ENCODE measurements around the gene BZW1. TPM values are rescaled to one million over a fixed set of nuclear protein-coding genes. Genes with fewer than 3 reads are reported as not detected.
A peak's percentile ranks its signal among the peaks of the same experiment; 100 is the strongest.

BZW1 gene
- polyA plus RNA-seq (ENCODE audit: insufficient read depth in 1 of 5, insufficient read length in 5 of 5, low replicate concordance in 1 of 5) = 100 to 1,000 TPM; 186 to 266 (median 222) TPM
- long read RNA-seq, donor 1, full-length matches to known transcripts = 57 of 698 reads
- long read RNA-seq, donor 1, partial matches to known transcripts = 417 of 698 reads
- long read RNA-seq, donor 1, other reads (novel, unspliced or antisense) = 224 of 698 reads
- long read RNA-seq, donor 2, full-length matches to known transcripts = 31 of 49 reads
- long read RNA-seq, donor 2, partial matches to known transcripts = 18 of 49 reads
- long read RNA-seq, donor 2, other reads (novel, unspliced or antisense) = 0 of 49 reads
- long read RNA-seq, donor 3, full-length matches to known transcripts = 32 of 45 reads
- long read RNA-seq, donor 3, partial matches to known transcripts = 13 of 45 reads
- long read RNA-seq, donor 3, other reads (novel, unspliced or antisense) = 0 of 45 reads
- long read RNA-seq, donor 4, full-length matches to known transcripts = 42 of 42 reads
- long read RNA-seq, donor 4, partial matches to known transcripts = 0 of 42 reads
- long read RNA-seq, donor 4, other reads (novel, unspliced or antisense) = 0 of 42 reads
- long read RNA-seq, donor 5, full-length matches to known transcripts = 79 of 111 reads
- long read RNA-seq, donor 5, partial matches to known transcripts = 26 of 111 reads
- long read RNA-seq, donor 5, other reads (novel, unspliced or antisense) = 6 of 111 reads
- long read RNA-seq, donor 6, full-length matches to known transcripts = 46 of 716 reads
- long read RNA-seq, donor 6, partial matches to known transcripts = 465 of 716 reads
- long read RNA-seq, donor 6, other reads (novel, unspliced or antisense) = 205 of 716 reads
- long read RNA-seq, donor 7, full-length matches to known transcripts = 42 of 448 reads
- long read RNA-seq, donor 7, partial matches to known transcripts = 307 of 448 reads
- long read RNA-seq, donor 7, other reads (novel, unspliced or antisense) = 99 of 448 reads
- long read RNA-seq, donor 8, full-length matches to known transcripts = 27 of 32 reads
- long read RNA-seq, donor 8, partial matches to known transcripts = 5 of 32 reads
- long read RNA-seq, donor 8, other reads (novel, unspliced or antisense) = 0 of 32 reads

DNA sequence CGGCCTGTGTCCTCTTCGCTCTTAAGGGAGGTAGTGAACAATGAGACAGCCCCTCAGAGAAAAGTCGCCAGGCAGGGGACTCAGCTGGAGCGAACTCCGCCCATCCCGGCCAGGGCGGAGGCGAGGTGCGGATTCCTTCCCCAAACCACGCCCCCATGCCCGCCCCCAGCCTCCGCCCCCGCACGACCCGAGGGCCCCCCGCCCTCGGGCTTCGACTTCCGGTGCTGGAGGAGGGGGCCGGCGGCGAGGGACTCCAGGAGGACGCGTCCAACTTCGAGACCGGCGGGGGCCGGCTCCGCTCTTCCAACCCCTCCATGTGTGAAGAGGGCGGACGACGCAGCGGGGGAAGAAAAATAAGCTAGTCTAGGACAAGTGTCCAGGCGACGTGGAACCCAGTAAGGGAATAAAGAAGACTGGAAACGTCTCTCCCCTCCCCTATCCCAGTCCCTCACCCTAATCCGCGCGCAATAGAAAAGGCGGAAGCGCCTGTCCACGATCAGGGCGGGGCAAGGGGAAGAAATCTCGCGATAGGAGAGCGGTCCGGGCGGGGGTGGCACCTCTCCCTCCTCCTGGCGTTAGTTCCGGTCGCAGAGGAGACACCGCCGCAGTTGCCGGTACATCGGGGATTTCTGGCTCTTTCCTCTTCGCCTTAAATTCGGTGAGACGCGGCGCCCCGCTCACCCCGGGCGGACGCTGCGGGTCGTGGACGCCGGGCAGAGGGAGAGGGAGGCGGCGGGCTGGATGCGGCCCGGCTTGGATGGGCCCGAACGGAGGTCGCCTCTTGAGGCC lies at the start of gene BZW1:
BZW1 (plus strand) TSS at position 578 of the 789 bp plus-strand sequence. CDS start 1,308 bp downstream, outside the sequence.
- peak; percentile 97 to 98 for DNase-seq

DNA sequence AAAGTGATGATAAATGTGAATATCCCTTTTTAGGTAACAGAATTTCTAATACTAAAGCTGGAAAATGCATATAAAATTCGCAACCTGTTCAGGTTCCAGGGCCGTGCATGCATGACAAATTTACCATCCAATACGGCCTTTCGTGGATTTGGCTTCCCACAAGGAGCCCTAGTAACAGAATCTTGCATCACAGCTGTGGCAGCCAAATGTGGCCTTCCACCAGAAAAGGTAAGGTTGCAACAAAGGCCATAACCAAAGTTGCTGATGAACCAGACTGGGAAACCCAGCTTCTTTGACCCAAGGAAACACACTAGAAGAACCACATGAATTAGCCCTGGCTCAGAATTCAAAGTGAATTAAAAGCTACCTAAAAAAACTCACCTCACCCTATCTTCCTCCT lies 49.6 kb upstream of the BZW1 start:
- no peak for DNase-seq

DNA sequence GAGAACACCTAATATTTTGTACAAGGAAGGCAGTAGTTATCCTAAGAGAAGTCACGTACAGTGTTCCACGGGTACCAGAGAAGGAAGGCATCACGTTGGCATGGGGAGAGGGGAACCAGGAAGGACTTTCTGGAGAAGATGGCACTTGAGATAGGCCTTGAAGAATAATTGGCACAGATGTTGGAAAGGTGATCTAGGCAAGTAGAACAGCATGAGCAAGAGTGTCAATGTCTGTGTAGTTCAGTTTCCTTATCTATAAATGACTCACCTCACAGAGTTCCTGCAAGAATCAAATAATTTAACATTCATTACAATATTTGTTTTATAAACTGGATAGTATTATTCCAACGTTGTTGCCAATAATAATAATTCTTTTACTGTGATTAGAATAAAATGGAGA lies 48.3 kb upstream of the BZW1 start:
- no peak for DNase-seq

- DNase-seq = no peak
Observed at GRCh38 chr2:200765139-200765951, 46.4 kb upstream of the BZW1 start.

DNA sequence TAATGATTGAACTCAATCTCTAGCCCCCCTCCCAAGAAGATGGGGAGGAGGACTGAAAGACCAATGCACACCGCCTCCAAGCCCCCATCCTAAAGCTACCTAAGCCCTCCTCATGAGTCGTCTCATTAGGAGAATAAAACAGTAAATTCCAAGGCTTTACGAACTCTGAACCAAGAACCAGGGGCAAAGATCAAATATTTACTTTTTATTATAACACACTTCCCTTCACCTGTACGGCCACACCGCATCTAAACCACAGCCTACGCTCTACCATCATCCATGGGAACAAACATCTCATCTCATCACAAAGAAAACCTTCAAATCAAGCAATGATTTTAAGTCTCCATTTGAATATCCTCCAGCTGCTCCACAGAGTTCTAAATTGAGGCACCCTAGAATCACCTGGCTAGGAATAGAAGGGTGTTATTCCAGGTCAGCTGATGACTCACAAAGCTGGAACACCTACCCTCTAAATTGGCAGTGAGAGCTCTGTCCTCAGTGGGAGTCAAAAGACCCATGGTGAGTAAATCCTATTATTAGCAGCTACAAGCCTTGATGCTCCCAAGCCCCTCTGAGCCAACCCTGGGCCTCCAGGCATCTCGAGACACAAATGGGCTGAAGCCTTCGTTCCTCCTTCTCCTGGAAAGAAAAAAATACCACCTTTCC lies 45.6 kb upstream of the BZW1 start:
- DNase-seq = no peak

GRCh38 chr2:200767111-200767885 lies 44.4 kb upstream of the BZW1 start:
- DNase-seq = no peak

DNA sequence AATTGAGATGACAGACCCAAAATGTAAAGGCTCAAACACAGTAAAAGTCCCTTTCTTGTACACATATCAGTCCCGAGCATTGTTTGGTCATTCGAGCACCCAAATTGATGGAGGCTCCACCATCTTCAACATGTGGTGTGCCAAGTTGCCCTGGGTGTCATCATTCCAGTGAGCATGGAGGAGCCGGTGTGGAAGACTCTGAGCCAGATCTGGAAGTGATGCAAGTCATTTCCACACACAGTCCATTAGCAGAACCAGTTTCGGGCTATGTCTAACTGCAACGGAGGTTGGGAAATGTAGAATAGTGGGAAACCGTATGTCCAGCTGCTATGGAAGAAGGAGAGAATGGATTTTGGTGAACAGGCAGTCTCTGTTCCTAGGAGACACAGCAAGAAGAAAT lies 40.9 kb upstream of the BZW1 start:
- no peak for DNase-seq

GRCh38 chr2:200772620-200773019 lies 39.1 kb upstream of the BZW1 start:
- DNase-seq = no peak

DNA sequence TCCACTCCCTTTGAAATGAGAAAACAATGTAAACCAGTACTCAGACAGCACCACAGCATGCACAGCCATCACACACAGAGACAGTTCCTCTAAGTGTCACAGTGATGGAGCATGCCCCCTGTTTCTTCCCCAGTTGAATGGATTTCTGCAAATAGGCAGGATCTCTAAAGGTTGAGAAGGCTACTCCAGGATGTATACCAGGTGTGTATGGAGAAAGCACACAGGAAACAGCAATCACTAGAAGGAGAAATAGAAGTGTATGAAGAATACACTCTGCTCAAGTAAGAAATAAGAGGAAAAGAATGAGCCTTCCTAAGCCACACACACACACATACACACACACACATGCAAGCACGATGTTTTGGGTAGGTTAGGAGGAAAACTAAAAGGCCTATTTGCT lies 38.6 kb upstream of the BZW1 start:
- no peak for DNase-seq

DNA sequence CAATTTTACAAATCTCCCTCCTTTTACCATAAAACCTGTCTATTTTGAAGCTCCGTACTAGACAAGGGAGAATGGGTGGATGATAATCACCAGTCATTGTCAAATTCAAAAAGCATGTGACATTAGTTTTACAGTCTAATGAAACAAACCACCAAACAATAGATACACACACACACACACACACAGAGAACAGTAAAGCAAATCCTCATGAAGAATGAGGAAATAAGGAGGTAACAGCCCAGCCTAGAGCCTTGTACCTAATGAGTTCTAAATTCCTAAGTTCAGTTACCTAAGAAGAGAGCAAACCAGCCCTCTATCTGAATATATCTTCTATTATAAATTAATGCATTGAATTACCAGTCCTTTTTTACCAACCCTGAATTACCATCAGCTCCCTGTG lies 36.8 kb upstream of the BZW1 start:
- DNase-seq = no peak

DNA sequence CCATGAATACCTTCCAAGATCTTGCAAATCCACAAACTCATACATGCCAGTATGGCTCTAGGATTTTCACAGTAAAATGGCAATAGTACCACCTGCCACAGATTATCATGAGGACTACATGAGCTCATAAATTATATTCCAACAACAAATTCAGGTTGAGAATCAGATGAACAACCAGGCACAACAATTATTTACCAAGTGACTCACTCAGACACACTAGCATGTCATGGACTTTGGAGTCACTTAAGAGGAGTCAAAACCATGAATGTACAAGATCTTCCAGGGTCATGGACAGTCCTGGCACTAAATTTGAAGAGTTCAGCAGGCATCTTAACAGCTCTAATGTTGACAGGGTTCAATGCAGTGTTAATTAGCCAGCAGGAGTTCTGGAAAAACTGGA lies 34.4 kb upstream of the BZW1 start:
- DNase-seq = no peak

GRCh38 chr2:200778038-200778437 lies 33.7 kb upstream of the BZW1 start:
- no peak for DNase-seq

GRCh38 chr2:200779214-200779613 lies 32.5 kb upstream of the BZW1 start:
- DNase-seq = no peak

- DNase-seq = no peak
Observed at GRCh38 chr2:200781616-200782015, 30.1 kb upstream of the BZW1 start.

- DNase-seq = no peak
Observed at GRCh38 chr2:200782251-200782650, 29.5 kb upstream of the BZW1 start.

DNA sequence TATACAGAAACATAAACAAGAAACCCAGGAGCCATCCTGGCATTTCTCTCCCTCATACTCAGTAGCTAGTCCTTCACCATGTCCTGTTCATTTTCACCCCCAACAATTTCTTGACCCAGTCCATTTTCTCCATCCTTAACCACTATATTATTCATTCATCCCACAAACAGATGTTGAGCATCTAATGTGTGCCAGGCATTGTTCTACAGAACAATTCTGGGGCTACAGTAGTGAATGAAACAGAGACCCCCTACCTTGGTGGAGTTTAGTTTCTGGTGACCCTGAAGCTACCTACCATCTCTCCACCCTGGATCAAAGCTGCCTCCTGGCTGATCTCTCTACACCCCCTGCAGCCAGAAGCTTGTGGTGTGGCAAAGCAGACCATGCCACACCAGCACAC lies 27.5 kb upstream of the BZW1 start:
- no peak for DNase-seq

DNA sequence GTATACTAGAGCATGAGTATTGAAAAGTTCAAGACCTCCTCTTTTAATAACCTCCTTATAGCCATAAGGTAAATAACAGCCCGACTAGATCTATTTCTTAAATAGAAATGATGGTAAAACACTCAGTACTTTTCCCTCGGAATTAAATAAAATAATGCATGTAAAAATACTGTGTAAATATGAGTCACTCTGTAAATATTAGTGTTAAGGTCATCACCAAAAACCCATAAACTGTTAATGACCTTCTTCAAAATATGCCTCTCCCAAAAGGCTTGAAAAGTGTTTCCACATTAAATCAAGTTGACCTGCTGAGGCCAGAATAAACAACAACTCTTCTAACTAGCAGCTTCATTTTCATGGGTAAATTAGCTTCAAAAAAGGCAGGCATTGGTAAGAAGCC lies 25.3 kb upstream of the BZW1 start:
- DNase-seq = no peak

- DNase-seq = no peak
Observed at GRCh38 chr2:200786826-200787225, 24.9 kb upstream of the BZW1 start.

Measured in right lung (tissue), 10 donors.